Caco-2 (cell line): Measurements from ENCODE around the gene MS4A15. TPM values are rescaled to one million over a fixed set of nuclear protein-coding genes. Genes with fewer than 3 reads are reported as not detected.

ENCODE experiments used
- Bru-seq: library from RNA; stranded (reverse); fragments of 400-500 nt; gene quantifications from one replicate; lab custom pipeline; 2021; lab: Mats Ljungman, UMichigan
- BruChase-seq, 2 experiments: library from RNA; stranded (reverse); fragments of 400-500 nt; gene quantifications; one replicate each; lab custom pipeline; 2021; lab: Mats Ljungman, UMichigan
- BruUV-seq: library from RNA; stranded (reverse); fragments of 400-500 nt; replicated peaks from 2 replicates; lab custom pipeline; 2021; lab: Mats Ljungman, UMichigan
- CTCF ChIA-PET: fragments of 300-600 bp; sonication (Branson Sonifier 250); formaldehyde crosslinking; loops from one replicate; lab custom pipeline; 2022; ENCODE audit warnings: antibody characterized with exemption; lab: Charles Lee
- POLR2A ChIA-PET: fragments of 300-600 bp; sonication (Branson Sonifier 250); formaldehyde crosslinking; loops from one replicate; lab custom pipeline; 2022; ENCODE audit warnings: antibody characterized with exemption; lab: Charles Lee
- DNase-seq, 2 experiments: peaks; one replicate each; pipeline versions ENCODE4 v3.0.0 to v3.0.0-alpha.2; 2020 to 2022
- H3K27me3 ChIP-seq: replicated peaks from 2 replicates; pipeline ENCODE4 v1.6.0; 2011; ENCODE audit warnings: low read length; ENCODE audit not compliant: control insufficient read depth, insufficient read depth
- H3K36me3 ChIP-seq: 2 replicates; pipeline ENCODE4 v1.5.1; 2011; ENCODE audit warnings: low read length; ENCODE audit not compliant: control insufficient read depth, insufficient read depth
- H3K4me1 ChIP-seq: fragments of 250-450 bp; sonication (Bioruptor Pico); 2 replicates; pipeline ENCODE4 v1.5.1; 2020; ENCODE audit warnings: mild to moderate bottlenecking
- H3K4me3 ChIP-seq: 2 replicates; pipeline ENCODE4 v1.5.1; 2011; ENCODE audit warnings: low read depth, mild to moderate bottlenecking, control low read depth, low read length
- H3K9me3 ChIP-seq: fragments of 250-450 bp; sonication (Bioruptor Pico); 2 replicates; pipeline ENCODE4 v1.5.1; 2020; ENCODE audit warnings: mild to moderate bottlenecking, moderate library complexity
- H3K27ac Mint-ChIP-seq: one replicate; pipeline ENCODE4 v1.8.0; 2022; ENCODE audit warnings: mixed read lengths; ENCODE audit not compliant: unreplicated experiment
- H3K27me3 Mint-ChIP-seq: one replicate; pipeline ENCODE4 v1.8.0; 2022; ENCODE audit warnings: mixed read lengths; ENCODE audit not compliant: insufficient read depth, unreplicated experiment
- H3K36me3 Mint-ChIP-seq: one replicate; pipeline ENCODE4 v1.8.0; 2022; ENCODE audit warnings: mild to moderate bottlenecking, mixed read lengths; ENCODE audit not compliant: insufficient read depth, unreplicated experiment
- H3K4me1 Mint-ChIP-seq: one replicate; pipeline ENCODE4 v1.8.0; 2022; ENCODE audit warnings: low read depth, mixed read lengths; ENCODE audit not compliant: unreplicated experiment
- H3K4me3 Mint-ChIP-seq: one replicate; pipeline ENCODE4 v1.8.0; 2022; ENCODE audit warnings: mild to moderate bottlenecking, moderate library complexity, mixed read lengths; ENCODE audit not compliant: unreplicated experiment
- H3K9me3 Mint-ChIP-seq: one replicate; pipeline ENCODE4 v1.8.0; 2022; ENCODE audit warnings: mixed read lengths; ENCODE audit not compliant: unreplicated experiment
- CTCF ChIP-seq, 2 experiments: fragments of 200-600 bp in 1 of 2; IDR thresholded peaks; 1 replicate in 1 of 2; 2 replicates in 1 of 2; pipeline versions ENCODE4 v1.5.1 to v1.8.0; 2011 to 2022; ENCODE audit warnings: antibody characterized with exemption in 1 of 2, control low read depth in 1 of 2, inconsistent platforms in 1 of 2, low read depth in 1 of 2, low read length in 1 of 2, mild to moderate bottlenecking in 1 of 2, moderate library complexity in 1 of 2; ENCODE audit not compliant: insufficient read depth in 1 of 2, severe bottlenecking in 1 of 2, unreplicated experiment in 1 of 2
- intact Hi-C: fragments of 100-400 bp; cut with micrococcal nuclease; formaldehyde crosslinking; loops from one replicate; pipeline ENCODE4 v1.10.0; 2022; ENCODE audit not compliant: unreplicated experiment
- long read RNA-seq: library from polyadenylated mRNA; stranded (forward); transcript quantifications from one replicate; pipeline ENCODE4 v2.0.0, GENCODE V29; 2022
- total RNA-seq: library from RNA; stranded (reverse); gene quantifications from 2 replicates; pipeline ENCODE4 v1.2.3, GENCODE V29; 2022

The MS4A15 gene, protein sequence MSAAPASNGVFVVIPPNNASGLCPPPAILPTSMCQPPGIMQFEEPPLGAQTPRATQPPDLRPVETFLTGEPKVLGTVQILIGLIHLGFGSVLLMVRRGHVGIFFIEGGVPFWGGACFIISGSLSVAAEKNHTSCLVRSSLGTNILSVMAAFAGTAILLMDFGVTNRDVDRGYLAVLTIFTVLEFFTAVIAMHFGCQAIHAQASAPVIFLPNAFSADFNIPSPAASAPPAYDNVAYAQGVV
- total RNA-seq, result not detected in 2 replicates
- Bru-seq, nascent RNA, result percentile 13 among the genes with signal in this experiment
- BruChase-seq, experiment 1, labeled RNA remaining after a 2-hour chase, result not detected
- BruChase-seq, experiment 2, labeled RNA remaining after a 6-hour chase, result percentile 5 among the genes with signal in this experiment
- long read RNA-seq, result 0 reads

- no peaks in the 10 kb centered on the region for H3K9me3 ChIP-seq
- Mint-ChIP-seq H3K27ac (peak within 1 kb of the TSS; percentile 44), H3K9me3 (no peaks in the 10 kb centered on the region), H3K27me3 (no peaks in the 10 kb centered on the region), H3K36me3 (peaks cover 5% of the 10 kb centered on the region), H3K4me3 (no peak within 1 kb of the TSS), H3K4me1 (peaks cover 22% of the 10 kb centered on the region)
- H3K4me3 ChIP-seq, result no peak within 1 kb of the TSS
- H3K36me3 ChIP-seq, result no peaks in the 10 kb centered on the region
- peaks cover 30% of the 10 kb centered on the region for H3K4me1 ChIP-seq
- ChIA-PET CTCF (interaction anchor here (0.9 to 1.5 kb wide), 5 partner anchors 13 to 98 kb away, joined by 3 to 5 read pairs (median 5); no protein-coding TSS in a partner anchor), POLR2A (no interaction called here)
- H3K27me3 ChIP-seq, result no peaks in the 10 kb centered on the region
- intact Hi-C loops, result loop anchor here (1.0 kb wide), 2 partner anchors 45 to 55 kb away; no protein-coding TSS in a partner anchor
- peak; percentile 52 to 61 for DNase-seq
- BruUV-seq, result no TSS peak
- peak; percentile 31 to 51 for TF ChIP-seq CTCF (IDR thresholded peaks at IDR 0.05; ENCODE audit: insufficient read depth in 1 of 2, low read depth in 1 of 2, low read length in 1 of 2, severe bottlenecking in 1 of 2, unreplicated experiment in 1 of 2)
Measured at GRCh38 chr11:60756307-60757032, at the start of gene MS4A15. TSS of gene MS4A15 (plus strand) at chr11:60756867. CDS start at chr11:60763734, 6,867 bp downstream.

- POLR2A ChIA-PET, result interaction anchor here (0.6 kb wide), 1 partner anchor 335 kb away, joined by 4 read pairs; no protein-coding TSS in a partner anchor
Measured at GRCh38 chr11:60706931-60707330, 49.7 kb upstream of the MS4A15 start.

More at GRCh38 chr11:60706931-60707330, 49.7 kb upstream of the MS4A15 start:
- Mint-ChIP-seq H3K27me3 (no peaks in the 10 kb centered on the region), H3K27ac (no peak overlapping the region), H3K4me3 (no peak overlapping the region), H3K4me1 (peaks cover 7% of the 10 kb centered on the region), H3K36me3 (no peaks in the 10 kb centered on the region), H3K9me3 (no peaks in the 10 kb centered on the region)
- Histone ChIP-seq H3K4me1 (peaks cover 31% of the 10 kb centered on the region), H3K9me3 (0 out of 2 replicates have a peak, but pooled peaks cover 6% of the 10 kb centered on the region), H3K4me3 (no peak overlapping the region), H3K27me3 (no peaks in the 10 kb centered on the region), H3K36me3 (no peaks in the 10 kb centered on the region)
- DNase-seq, result no peak
- BruUV-seq, result no TSS peak
- no peak for TF ChIP-seq CTCF (IDR thresholded peaks at IDR 0.05; ENCODE audit: insufficient read depth in 1 of 2, low read depth in 1 of 2, low read length in 1 of 2, severe bottlenecking in 1 of 2, unreplicated experiment in 1 of 2)
- intact Hi-C loops, result no loop called here
- CTCF ChIA-PET, result interaction anchor here (0.7 to 0.8 kb wide), 3 partner anchors 62 to 240 kb away, joined by 3 to 6 read pairs (median 5); no protein-coding TSS in a partner anchor
